ENCODE data around the gene ADAP1.
"Not testable (repeated sequence)": the region's sequence is repeated elsewhere in the genome, so short reads cannot be mapped to it uniquely, and the experiment has no call there.

ADAP1 gene

DNA sequence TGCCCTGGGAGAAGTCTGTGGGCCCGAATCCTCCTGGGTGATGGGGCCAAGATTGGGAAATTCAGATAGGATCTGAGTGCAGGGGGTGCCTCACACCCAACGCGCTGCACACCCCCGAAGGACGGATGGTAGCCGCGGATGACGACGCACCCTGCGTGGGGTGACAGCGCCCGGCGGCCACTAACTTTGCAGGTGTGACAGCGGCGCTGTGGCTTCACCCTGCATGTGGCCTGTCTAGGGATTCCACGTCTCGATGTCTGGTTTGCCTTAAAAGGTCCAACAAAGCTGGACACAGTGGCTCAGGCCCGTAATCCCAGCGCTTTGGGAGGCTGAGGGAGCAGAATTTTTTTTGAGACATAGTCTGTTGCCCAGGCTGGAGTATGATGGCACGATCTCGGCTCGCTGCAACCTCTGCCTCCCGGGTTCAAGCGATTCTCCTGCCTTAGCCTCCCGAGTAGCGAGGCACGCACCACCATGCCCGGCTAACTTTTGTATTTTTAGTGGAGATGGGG lies 18.6 kb downstream of the ADAP1 start:
- no peak for DNase-seq

DNA sequence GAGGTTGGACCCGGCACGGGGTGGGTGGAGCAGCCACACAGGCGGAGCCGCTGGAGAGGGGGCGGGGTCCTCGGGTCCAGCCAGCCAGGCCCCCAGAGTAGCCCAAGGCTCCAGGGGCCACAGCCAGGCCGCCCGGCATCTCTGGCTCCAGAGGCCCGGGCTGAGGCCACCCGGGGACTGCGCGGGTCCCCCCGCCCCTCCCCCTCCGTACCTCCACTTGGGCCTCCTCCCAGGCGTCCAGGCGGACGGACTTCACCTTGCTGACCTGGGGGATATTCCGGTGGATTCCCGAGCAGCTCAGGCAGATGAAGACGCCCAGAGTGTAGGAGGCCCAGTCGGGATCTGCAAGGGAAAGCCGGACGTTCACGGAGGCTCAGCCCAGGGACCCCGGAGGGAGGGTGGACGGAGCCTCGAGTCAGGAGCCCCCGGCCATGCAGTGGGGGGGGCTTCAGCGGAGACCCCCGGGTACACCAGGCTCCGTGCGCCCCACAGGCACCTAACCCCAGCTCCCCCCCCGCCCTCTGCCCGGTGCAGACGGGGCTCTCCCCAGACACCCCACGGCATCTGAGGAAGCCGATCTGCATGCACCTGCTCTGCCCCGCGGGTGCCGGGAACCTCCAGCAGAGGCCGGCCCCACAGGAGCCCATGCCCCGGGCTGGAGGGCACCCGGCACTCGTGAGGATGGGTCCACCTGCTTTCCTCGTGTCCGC lies 19.2 kb downstream of the ADAP1 start:
- no peak for DNase-seq

DNA sequence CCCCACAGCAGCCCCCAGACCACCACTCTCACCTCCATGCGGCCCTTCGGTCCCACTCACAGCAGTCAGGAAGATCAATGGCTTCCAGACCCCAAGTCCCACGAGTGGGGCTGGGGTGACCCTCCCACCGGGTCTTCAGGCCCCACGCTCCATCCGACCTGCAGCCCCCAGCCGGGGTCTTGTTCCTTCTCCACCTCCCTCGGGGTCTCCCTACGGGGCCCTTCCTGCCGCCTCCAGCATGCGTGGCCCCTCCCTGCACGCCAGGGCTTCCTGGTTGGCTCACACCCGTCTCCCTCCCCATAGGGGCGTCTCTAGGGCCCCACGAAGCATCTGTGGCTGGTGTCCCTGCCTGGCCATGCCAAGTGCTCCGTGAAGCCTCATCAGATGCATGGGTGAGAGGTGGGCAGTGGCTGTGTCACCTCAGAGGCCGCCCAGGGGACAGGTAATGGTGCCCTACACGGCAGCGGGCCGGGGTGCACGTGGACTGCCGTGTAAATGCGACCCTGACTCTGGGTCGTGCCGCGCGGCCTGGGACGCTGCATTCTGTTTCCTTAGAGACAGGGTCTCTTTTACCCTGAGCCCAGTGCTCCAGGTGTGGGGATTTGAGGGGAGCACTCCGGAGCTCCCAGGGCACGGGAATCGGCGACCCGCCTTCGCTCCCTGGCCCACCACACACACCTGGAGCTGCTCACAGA lies 19.9 kb downstream of the ADAP1 start:
- no peak for DNase-seq

DNA sequence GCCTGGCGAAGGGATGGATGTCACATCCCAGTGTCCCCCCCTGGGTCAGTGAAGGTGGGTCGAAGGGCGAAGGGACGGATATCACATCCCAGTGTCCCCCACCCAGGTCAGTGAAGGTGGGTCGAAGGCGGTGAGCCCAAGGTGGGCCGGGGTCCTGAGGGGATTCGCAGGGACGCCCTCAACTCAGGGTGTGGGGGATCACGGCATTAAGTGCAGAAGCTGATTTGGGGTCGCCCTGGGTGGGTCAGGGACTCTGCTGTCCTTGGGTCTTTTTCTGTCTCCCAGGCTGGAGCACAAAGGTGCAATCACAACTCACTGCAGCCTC lies 21.9 kb downstream of the ADAP1 start:
- no peak for DNase-seq

DNA sequence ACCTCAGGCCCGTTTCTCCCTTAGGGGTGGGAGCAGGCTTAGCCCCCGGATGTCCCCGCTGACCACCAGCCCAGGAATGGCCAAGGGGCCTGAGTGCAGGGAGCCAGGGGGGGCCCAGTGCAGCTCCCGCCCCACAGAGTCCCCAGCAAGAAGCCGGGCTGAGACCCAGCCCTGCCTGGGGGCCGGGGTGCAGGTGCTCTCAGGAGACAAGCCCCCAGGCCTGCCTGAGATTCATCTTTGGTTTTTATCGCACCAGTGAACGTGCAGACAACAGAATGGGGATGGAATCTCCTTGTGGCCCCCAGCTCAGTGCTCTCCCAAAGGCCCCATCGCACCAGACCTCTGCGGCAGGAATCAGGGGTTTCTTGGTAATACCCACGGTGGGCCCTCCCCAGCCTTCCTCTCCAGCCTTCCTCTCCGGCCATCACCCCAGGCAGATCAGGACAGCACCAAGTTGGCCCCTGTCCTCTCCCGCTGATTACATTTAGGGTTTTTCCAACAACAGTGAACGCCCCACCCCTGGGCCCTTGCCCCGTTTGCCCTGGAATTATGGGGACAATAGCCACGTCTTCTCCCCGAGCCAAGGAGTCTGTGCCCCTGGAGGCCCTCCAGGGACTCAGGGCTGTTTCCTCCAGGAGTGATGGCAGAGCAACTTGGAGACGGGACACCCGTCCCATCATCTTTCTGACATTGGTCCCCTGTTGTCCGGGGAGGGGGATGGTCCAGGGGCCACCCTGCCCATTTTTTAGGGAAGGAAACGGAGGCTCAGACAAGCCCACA lies 22.4 kb downstream of the ADAP1 start:
- DNase-seq, result no peak

DNA sequence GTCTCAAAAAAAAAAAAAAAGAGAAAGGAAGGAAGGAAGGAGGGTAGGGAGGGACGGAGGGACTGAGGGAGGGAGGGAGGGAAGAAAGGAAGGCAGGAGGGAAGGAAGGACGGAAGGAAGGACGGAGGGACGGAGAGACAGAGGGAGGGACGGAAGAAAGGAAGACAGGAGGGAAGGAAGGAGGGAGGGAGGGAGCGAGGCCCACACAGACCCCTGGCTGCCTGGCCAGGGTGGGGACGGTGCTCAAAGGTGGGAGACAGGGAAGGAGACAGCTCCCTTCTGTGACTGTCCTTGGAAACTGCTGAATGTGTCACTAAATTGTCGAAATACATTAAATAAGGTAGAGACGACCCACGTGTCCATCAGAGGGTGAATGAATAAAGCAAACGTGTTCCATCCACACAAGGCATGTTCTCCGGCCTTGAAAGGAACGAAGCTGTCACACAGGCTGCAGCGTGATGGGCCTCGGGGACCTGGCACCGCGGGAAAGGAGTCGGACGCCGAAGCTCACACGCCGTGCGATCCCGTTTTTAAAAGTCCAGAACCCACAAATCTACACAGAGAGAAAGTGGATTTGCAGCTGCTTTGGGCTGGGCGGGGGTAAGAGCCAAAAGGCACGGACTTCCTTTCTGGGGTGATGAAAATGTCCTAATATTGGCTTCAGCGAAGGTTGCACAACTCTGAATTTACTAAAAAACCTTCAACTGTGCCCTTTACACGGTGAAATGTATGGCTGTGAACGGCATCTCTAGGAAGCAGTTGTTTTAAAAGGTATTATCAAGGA lies 23.3 kb downstream of the ADAP1 start:
- DNase-seq, result no peak

DNA sequence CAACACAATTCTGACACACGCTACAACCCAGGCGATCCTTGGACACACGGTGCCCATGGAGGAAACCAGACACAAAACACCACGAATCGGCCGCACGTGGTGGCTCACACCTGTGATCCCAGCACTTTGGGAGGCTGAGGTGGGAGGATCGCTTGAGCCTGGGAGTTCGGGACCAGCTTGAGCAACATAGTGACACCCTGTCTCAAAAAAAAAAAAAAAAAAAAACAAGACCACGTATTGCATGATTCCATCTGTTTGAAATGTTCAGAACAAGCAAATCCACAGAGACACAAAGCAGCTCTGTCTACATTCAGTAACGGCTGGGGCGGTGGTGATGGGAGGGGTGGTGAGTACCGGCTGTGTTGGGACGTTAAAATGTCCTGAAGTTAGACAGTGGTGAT lies 25.2 kb downstream of the ADAP1 start:
- DNase-seq, result no peak

DNA sequence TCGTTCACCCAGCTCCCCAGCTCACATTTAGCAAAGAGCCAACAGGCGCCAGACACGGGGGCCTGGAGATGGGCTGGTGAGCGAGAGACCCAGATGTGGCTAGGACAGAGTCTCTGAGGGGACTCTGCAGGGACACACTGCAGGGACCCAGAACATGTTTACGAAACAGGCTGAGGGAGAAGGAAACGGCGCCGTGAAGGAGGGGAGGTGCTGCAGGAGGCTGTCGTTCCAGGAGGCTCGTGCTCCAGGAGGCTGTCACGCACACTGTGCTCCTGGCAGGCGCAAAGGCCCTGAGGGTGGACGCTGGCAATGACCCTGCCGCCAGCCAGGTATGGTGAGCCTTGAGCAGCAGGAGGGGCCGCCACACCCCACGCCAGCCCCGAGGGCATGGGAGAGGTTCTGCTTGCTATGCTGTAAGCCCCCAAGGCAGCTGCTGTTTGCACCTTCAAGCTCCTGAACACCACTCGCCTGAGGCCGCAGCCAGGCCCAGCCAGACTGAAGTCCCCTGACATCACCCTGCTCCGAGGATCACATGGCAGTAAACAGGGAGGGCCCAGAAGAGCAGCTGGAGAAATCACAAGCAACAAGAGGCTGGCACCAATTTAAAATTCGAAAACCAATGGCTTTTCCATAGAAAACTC lies 27.3 kb downstream of the ADAP1 start:
- no peak for DNase-seq

DNA sequence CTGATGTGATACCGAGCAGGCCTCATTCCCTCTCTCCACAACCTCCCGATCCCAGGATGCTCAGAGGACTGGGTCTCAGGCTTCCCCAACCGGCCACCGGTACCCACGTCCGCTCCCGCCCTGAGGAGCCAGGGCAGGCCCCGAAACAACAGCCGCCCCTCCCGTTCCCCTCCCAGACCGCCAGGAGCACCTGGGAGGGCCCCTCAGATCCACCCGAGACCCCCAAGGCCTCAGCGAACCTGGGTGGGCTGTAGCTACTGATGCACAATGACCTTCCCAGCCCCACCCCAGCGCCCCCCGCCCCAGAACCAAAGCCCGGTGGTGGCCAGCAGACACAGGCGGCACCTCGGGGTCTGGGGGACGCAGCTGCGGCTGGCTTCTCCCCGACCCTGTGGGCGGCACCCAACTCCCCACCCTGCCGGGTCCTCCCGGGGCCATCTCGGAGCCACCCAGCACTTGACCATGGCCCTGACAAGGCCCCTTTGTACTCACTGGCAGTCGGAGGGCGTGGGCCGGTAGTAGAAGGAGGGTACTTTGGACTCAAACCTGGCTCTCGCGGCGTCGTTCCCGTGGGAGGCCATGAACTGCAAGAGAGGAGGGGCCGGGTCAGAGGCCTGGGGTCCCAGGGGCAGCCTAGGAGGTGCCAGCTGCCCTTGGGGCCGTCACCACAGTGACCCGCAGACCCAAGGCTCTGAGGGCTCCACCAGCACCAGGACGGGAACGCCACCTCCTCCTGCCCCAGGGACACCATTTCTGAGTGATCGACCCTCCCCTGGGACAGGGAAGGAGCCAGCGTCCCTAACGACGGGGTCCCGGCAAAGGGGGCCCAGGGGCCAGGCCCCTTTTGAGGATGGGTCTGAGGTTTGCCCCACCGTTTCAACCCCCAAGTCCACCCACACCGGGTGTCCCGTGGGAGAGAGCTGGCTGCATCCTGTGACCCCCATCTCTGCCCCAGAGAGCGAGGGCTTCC lies 28.1 kb downstream of the ADAP1 start:
- DNase-seq, result no peak

DNA sequence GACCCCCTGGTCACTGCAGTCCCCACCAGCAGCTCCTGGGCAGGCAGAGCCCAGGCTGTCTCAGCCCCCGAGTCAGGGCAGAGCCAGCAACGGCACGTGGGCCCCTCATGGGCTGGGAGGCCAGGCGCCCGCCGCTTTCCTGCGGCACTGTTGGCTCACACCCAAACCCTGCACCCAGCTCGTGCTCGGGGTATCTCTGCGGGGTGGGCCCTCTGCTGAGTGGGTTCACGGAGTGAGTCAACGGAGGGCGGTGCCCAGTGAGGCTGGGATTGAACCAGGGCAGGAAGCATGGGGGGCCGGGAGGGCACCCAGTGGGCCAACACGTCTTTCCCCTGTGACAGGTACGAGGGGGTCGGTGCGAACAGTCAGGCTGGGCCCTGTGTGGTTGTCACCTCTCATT lies 28.9 kb downstream of the ADAP1 start:
- no peak for DNase-seq

DNA sequence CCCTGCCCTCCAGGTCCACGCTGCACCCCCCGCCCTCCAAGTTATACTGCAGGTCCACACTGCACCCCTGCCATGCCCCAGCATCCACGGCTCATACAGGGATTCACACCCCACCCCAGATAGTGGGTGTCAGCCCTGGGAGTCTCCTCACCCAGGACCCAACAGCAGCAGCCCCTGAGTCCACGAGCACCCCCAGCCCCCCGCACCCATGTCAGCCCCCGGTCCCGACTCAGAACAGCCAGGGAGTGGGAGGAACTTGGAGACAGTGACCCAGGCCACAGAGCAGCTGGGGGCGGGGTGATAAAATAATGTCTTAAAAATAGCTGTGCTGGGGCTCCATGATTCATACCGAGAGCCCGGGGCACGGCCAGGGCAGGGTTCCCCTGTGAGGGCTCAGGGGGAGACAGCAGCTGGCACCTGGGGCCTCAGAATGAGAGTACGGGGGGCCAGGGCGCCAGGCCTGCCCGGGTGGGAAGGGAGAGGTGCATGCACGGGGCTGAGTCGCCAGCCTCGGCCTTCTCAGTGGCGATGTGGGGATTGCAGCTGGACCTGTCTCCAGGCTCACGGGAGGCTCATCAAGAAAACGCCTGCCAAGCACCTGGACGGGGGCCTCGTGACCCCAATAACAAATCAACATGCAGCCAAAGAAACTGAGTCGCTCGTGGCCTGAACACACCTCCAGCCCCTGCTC lies 29.8 kb downstream of the ADAP1 start:
- no peak for DNase-seq

DNA sequence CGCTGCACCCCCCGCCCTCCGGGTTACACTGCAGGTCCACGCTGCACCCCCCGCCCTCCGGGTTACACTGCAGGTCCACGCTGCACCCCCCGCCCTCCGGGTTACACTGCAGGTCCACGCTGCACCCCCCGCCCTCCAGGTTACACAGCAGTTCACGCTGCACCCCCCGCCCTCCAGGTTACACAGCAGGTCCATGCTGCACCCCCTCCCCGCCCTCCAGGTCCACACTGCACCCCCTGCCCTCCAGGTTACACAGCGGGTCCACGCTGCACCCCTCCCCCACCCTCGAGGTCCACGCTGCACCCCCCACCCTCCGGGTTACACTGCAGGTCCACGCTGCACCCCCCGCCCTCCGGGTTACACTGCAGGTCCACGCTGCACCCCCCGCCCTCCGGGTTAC lies 30.4 kb downstream of the ADAP1 start:
- not testable (repeated sequence) for DNase-seq

DNA sequence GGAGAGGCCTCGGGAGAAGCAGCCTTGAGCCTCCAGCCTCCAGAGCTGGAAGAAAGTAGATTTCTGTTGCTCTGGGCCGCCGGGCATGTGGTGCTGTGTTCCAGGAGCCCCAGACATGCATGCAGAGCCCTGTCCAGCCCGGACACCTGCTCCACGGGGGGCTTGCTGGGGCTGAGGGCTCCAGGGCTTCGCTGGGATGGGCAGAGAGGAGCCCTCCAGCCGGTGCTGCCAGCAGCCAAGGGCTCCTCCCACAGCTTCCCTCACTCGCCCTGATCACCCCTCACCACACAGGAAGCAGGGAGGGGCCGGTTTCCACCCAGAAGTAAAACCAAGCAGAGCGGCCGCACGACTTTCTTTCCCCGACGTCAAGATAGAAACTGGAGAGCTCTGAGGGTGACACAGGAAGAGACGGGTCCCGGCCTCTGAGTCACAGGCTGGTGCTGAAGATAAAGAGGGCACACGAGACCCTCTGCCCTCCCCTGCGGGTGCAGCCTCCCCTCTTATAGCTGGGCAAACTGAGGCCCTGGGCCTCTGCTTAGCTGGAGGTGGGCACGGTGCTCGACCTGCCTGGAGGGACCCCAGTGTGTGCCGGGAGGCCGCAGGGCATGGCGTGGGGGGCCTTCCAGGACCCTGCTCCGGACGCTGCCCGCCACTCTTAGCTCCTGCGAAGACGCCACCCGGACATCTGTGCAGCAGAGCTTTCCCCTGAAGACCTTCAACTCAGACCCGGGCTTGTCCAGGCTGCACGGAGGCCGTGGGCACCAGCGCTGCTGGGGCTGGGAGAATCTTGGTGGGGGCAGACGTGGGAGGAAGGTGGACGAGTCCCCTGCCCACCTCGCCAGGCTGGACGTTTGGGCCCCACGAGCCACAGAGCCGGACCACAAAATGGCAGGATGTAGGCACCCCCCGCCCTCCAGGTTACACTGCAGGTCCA lies 31.1 kb downstream of the ADAP1 start:
- no peak for DNase-seq

DNA sequence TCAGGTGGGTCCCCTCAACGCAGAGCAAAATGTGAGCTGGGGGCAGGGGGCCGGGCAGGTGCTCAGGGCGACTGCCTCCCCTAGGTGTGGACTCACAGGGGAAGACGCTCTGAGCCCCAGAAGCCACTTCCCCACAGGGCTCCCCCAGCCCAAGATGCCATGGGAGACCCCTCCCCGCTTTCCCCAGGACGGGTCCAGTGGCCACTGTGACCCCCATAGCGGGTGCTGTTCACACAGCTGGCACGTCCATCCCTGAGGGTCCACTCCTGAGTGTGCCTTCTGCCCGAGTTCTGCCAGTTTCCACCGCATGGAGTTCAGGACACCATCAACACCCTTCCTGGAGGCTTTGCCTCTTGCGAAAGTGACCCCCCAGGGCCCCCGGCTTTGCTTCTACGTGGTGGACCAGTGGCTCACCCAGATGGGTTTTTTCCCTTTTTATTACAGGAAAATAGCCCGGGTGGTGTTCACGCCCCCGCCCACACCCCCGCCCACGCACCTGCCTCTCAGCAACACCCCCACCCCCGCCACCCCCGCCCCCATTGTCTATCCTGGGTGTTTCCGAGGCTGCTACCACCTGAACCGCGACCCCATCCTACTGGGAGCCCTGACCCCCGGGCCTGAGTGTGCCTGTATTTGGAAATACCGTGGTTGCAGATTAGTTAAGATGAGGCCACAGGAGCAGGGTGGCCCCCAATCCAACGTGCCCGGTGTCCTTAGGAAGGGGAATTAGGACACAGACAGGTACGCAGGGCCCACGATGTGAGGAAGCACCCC lies 32.0 kb downstream of the ADAP1 start:
- DNase-seq, result no peak

DNA sequence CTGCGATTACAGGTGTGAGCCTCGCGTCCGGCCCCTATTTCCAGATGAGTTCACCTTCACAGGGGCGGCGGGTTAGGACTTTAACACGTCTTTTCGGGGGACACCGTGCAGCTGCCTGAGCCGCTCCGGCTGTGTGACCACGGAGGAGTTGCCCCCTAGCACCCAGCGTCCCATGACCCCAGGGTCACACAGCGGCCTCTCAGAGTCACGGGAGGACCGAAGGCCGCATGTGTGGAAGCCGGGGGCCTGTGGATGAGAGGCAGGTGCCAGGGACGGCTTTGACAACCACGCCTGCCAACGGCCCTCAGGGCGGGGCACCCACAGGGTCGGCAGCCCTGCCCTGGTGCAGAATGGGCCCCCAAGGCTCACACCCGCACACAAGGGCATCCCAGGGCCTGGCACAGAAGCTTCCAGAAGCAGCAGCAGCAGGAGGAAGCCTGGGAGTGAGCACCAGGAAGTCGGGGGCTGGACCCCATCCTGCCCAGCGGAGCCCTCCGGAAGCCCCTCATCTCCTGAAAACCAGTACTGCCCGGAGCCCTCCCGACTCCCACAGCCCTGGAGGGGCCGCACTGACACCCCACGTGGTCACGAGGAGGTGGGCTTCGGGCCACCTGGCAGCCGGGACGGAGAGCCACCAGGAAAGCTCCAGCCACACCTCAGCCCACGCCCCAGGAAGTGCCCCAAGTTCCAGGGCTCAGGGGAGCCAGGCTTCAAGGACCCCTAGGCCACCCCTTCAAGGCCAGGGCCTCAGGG lies 32.7 kb downstream of the ADAP1 start:
- DNase-seq, result no peak

DNA sequence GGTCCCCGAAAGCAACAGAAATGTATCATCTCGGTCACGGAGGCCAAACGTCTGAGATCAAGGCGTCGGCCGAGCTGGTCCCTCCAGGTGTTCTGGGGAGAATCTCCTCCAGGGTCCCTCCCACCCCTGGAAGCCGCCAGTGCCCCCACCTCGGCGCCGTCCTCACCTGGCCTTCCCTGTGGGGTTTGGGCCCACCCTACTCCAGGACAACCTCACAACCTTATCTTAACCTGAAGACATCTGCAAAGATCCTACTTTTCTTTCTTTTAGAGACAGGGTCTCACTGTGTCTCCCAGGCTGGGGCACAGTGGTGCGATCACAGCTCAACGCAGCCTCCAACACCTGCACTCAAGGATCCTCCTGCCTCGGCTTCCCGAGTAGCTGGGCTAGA lies 33.4 kb downstream of the ADAP1 start:
- no peak for DNase-seq

DNA sequence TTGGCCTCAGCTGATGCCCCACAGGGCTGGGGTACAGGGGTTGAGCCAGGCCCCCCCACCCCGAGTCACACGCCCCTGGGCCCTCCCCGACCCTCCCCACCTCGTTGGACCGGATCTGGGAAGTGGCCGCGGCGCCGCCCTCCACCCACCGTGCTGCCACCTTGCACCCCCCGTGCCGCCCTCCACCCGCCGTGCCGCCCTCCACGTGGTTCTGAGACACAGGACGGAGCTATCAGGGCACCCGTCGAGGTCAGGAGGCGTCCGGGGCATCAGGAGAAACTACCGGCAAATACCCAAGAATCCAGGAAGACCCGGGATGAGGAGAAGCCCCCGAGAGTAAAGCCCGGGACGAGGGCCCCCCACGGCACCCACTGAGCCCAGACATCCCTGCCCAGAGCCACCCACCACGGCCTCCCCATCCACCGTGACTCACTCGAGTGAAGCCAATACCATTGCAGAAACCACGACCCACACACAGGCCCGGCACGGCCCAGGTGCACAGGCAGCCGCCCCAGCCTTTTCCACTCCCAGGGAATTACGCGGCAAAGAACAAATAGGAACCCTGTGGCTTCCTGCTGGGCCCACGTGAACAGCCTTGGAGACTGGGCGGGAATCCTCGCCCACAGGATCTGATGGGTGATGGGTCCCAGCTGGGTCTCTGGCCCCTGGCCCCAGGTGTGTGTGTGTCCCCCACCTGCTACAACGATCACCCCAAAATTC lies 34.0 kb downstream of the ADAP1 start:
- no peak for DNase-seq

Measured in NCI-H524 treated with DMSO at 0.1 percent for 48 hours (cell line).